GM18505 (cell line): ENCODE results near the gene IRS2.

Source experiments
- ATAC-seq: cut with Tn5 transposase; IDR thresholded peaks from one replicate; pipeline ENCODE4 v1.9.1; 2021; ENCODE audit not compliant: unreplicated experiment
- POLR2A ChIP-seq: IDR thresholded peaks from 4 replicates; pipeline ENCODE4 v1.6.1; 2011; ENCODE audit warnings: borderline replicate concordance; ENCODE audit not compliant: insufficient read depth, insufficient read length; ENCODE audit errors: extremely low read depth

The IRS2 gene

GRCh38 chr13:109748677-109749076 is 37.7 kb downstream of the IRS2 start:
- no peak for ATAC-seq
- no peak for TF ChIP-seq POLR2A

- TF ChIP-seq POLR2A: no peak
- ATAC-seq: no peak
Measured at GRCh38 chr13:109747524-109747923, 38.9 kb downstream of the IRS2 start.

- no peak for ATAC-seq
- no peak for TF ChIP-seq POLR2A
Measured at GRCh38 chr13:109746364-109746763, 40.0 kb downstream of the IRS2 start.

GRCh38 chr13:109745702-109746101 is 40.7 kb downstream of the IRS2 start:
- ATAC-seq: no peak
- no peak for TF ChIP-seq POLR2A

- no peak for ATAC-seq
- TF ChIP-seq POLR2A: no peak
Measured at GRCh38 chr13:109745060-109745459, 41.3 kb downstream of the IRS2 start.

- ATAC-seq: no peak
- no peak for TF ChIP-seq POLR2A
Measured at GRCh38 chr13:109744512-109745051, 41.8 kb downstream of the IRS2 start.

- TF ChIP-seq POLR2A: no peak
- no peak for ATAC-seq
Measured at GRCh38 chr13:109743706-109744453, 42.5 kb downstream of the IRS2 start.

GRCh38 chr13:109741966-109742365 is 44.4 kb downstream of the IRS2 start:
- no peak for TF ChIP-seq POLR2A
- no peak for ATAC-seq

- ATAC-seq: no peak
- no peak for TF ChIP-seq POLR2A
Measured at GRCh38 chr13:109740721-109741120, 45.7 kb downstream of the IRS2 start.

GRCh38 chr13:109740121-109740520 is 46.3 kb downstream of the IRS2 start:
- no peak for ATAC-seq

GRCh38 chr13:109738298-109738746 is 48.1 kb downstream of the IRS2 start:
- no peak for ATAC-seq
- no peak for TF ChIP-seq POLR2A

More at GRCh38 chr13:109740121-109740520, 46.3 kb downstream of the IRS2 start:
- no peak for TF ChIP-seq POLR2A

GRCh38 chr13:109737606-109738005 is 48.8 kb downstream of the IRS2 start:
- no peak for TF ChIP-seq POLR2A
- no peak for ATAC-seq

- TF ChIP-seq POLR2A: no peak
- ATAC-seq: no peak
Measured at GRCh38 chr13:109737046-109737573, 49.3 kb downstream of the IRS2 start.

- no peak for TF ChIP-seq POLR2A
- ATAC-seq: no peak
Measured at GRCh38 chr13:109735436-109735966, 50.9 kb downstream of the IRS2 start.
